ENCODE data around the gene CALHM3.
"Not testable (repeated sequence)": the region's sequence is repeated elsewhere in the genome, so short reads cannot be mapped to it uniquely, and the experiment has no call there.

The CALHM3 gene

DNA sequence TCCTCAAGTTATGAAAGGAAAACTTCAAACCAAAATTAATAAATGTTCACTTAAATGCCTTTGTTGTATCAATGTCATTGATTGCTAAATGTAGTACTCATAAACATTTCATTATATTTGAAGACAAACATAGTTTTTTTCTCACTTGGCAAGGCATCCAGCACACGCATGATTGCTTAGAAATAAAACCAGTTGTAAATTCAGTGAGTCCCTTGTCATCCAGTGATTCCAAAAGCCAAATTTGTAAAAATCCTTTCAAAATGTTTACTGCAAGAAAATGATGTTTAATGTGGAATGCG is 8.3 kb upstream of the CALHM3 start:
- no peak for DNase-seq (ENCODE audit: low read depth, low spot score)
- in situ Hi-C loops (cut with HindIII; ENCODE audit: low sequenced_read_pairs) = no loop called here
- H3K4me3 ChIP-seq (ENCODE audit: low read depth, low read length) = no peak overlapping the region
- TF ChIP-seq, protein P1, sequence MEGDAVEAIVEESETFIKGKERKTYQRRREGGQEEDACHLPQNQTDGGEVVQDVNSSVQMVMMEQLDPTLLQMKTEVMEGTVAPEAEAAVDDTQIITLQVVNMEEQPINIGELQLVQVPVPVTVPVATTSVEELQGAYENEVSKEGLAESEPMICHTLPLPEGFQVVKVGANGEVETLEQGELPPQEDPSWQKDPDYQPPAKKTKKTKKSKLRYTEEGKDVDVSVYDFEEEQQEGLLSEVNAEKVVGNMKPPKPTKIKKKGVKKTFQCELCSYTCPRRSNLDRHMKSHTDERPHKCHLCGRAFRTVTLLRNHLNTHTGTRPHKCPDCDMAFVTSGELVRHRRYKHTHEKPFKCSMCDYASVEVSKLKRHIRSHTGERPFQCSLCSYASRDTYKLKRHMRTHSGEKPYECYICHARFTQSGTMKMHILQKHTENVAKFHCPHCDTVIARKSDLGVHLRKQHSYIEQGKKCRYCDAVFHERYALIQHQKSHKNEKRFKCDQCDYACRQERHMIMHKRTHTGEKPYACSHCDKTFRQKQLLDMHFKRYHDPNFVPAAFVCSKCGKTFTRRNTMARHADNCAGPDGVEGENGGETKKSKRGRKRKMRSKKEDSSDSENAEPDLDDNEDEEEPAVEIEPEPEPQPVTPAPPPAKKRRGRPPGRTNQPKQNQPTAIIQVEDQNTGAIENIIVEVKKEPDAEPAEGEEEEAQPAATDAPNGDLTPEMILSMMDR (IDR thresholded peaks at IDR 0.05; ENCODE audit: low read depth, low read length) = no peak

DNA sequence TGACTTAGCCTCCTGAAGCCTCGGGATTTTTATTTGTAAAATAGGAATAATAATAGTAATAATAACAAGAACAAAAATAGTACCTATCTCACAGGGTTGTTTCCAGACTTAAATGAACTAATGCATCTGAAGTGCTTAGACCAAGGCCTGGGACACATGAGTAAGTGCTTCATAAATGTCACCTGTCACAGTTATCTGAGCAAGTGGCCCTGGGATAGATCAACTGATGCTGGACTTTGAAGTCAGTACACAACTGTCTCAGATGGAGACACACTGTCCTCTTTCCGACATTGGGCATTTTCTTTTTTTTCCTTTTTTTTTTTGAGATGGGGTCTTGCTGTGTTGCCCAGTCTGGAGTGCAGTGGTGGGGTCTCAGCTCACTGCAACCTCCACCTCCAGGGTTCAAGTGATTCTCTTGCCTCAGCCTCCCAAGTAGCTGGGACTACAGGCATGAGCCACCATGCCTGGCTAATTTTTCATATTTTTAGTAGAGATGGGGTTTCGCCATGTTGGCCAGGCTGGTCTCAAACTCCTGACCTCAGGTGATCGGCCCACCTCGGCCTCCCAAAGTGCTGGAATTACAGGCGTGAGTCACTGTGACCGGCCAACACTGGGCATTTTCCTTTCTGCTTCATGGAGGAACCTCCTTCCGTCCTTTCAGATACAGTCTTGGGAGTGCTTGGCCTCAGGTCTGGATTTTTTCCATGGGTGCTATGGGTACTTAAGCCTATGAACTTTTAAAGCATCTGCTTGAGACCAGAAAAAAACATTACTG is 7.8 kb upstream of the CALHM3 start:
- DNase-seq (ENCODE audit: low read depth, low spot score); H3K4me3 ChIP-seq (ENCODE audit: low read depth, low read length); in situ Hi-C loops (cut with HindIII; ENCODE audit: low sequenced_read_pairs): not testable (repeated sequence)

DNA sequence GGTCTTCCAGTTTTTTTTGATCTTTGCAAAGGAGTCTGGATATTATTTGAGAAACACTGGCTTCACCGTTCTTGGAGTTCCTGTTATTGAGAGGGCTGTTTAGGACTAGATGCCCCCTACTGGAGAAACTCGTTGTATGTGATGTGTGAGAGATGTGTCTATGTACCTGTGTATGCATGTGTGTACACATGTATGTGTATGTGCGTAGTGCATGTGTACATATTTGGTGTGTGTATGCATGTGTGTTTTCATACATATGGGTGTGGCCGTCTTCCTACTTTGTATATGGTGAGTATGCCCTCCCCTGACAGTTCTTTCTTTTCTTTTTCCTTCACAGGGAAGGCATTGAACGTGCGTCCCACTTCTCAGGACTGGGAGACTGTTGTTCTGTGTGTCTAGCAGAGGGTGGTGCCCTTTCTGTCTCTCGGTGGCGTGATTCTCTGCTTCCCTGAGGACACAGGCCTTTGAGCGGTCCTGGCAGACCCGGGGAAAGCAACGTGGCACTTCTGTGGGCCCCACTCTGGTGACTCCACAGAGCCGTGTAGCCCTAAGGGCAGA is 3.0 kb upstream of the CALHM3 start:
- TF ChIP-seq, protein P1 (IDR thresholded peaks at IDR 0.05; ENCODE audit: low read depth, low read length) = peak; percentile 68
- no peak overlapping the region for H3K4me3 ChIP-seq (ENCODE audit: low read depth, low read length)
- peak; percentile 50 for DNase-seq (ENCODE audit: low read depth, low spot score)
- in situ Hi-C loops (cut with HindIII; ENCODE audit: low sequenced_read_pairs) = no loop called here

DNA sequence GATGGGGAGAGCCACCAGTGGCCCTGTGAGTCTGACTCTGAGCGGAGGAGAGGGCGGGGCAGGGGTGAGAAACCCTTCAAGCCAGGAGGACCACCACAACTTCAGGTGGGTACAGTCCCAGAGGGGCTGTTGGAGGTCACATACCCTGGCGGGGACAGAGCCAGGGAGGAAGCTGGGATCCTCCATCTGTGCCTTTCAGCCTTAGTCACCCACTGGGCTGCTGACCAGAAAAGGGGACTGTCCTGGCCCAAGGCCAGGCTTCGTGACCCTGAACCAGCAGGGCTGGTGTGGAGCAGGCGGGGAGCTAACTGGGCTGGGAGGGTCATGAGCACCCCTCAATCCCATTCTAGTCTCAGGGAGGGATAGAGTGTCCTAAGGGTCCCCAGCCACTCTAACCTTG is 1.5 kb upstream of the CALHM3 start:
- TF ChIP-seq, protein P1 (IDR thresholded peaks at IDR 0.05; ENCODE audit: low read depth, low read length) = no peak

DNA sequence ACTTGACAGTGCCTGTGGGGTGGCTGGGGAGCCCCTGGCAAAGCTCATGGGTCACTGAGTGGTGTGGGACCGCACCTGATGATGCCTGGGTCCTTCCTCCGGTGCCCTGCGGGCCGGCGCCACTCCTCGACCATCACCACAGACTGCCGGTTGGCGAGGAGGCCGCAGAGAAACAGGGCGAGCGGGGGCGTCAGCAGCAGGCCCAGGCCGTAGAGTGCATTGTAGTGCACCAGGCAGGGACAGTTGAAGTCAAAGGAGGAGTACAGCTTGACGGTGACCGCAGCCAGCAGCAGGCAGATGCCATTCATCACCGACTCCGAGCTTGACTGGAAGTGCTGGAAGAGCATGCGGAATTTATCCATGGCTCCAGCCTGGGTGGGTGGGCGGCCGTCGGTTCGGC is 369 bp downstream of the CALHM3 start:
- TF ChIP-seq, protein P1 (IDR thresholded peaks at IDR 0.05; ENCODE audit: low read depth, low read length) = no peak
- DNase-seq (ENCODE audit: low read depth, low spot score) = no peak
- in situ Hi-C loops (cut with HindIII; ENCODE audit: low sequenced_read_pairs) = no loop called here

More for the DNA sequence above, 1.5 kb upstream of the CALHM3 start:
- H3K4me3 ChIP-seq (ENCODE audit: low read depth, low read length) = no peak overlapping the region
- no peak for DNase-seq (ENCODE audit: low read depth, low spot score)
- in situ Hi-C loops (cut with HindIII; ENCODE audit: low sequenced_read_pairs) = no loop called here

DNA sequence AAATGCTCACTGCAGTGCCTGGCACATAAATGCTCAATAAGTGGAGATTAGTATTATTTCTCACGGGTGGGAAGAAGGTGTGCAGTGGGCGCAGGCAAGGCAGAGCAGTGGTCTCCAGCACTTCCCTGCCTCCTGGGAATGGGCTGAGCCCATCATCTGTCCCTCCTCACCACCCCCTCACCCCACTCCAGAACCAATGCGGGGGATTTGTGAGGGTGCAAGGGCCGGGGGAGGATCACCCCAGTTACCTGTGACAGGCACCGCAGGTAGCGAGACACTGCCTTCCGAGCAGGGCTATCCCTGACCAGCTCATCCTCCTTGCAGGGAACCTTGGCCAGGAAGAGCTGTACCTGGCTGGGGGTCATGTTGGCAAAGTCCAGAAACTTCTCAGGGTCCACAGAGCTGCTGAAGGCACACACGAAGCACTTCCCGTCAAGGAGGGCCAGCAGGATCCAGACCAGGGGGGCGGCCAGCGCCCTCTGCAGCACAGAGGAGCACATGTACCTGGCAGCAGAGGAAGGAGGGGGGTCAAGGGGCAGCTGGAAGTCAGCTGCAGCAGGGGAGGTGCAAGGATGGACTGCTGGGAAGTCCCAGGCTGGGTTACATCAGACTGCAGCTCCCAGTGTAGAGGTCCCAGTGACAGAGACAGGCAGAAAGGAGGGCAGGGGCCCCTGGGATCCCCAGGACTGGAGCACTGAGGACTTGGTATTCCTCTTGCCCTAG is 2.8 kb downstream of the CALHM3 start:
- H3K4me3 ChIP-seq (ENCODE audit: low read depth, low read length) = no peak overlapping the region
- TF ChIP-seq, protein P1 (IDR thresholded peaks at IDR 0.05; ENCODE audit: low read depth, low read length) = peak; percentile 9
- in situ Hi-C loops (cut with HindIII; ENCODE audit: low sequenced_read_pairs) = no loop called here
- DNase-seq (ENCODE audit: low read depth, low spot score) = no peak

More for the DNA sequence above, 369 bp downstream of the CALHM3 start:
- H3K4me3 ChIP-seq (ENCODE audit: low read depth, low read length) = no peak overlapping the region

DNA sequence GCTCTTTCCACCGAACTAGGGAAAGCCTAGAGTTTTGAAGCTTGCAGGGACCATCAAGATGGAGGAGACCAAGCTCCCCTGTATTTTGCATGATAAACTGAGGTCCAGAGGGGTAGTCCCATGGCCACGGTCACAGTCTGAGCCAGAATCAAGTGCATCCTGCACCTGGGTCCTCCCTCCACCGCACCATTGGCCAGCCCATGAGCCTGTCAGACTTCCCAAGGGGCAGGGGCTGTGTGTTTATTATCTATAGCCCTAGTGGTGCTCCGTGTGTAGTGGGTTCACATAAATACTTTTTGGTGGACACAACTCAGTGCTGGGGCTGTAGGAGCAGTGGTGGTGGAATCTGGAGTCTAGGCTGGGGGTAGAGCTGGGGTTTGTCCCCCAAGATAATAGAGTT is 3.6 kb downstream of the CALHM3 start:
- in situ Hi-C loops (cut with HindIII; ENCODE audit: low sequenced_read_pairs) = no loop called here
- H3K4me3 ChIP-seq (ENCODE audit: low read depth, low read length) = no peak overlapping the region
- TF ChIP-seq, protein P1 (IDR thresholded peaks at IDR 0.05; ENCODE audit: low read depth, low read length) = no peak
- DNase-seq (ENCODE audit: low read depth, low spot score) = no peak
